Brain pericyte (primary cell): ENCODE data around the gene COL24A1.
"Not testable (repeated sequence)": the region's sequence is repeated elsewhere in the genome, so short reads cannot be mapped to it uniquely, and the experiment has no call there.

ENCODE experiments used
- DNase-seq: peaks from one replicate; pipeline ENCODE4 v3.0.0-alpha.2; 2012; ENCODE audit warnings: low read depth, low spot score

The COL24A1 gene

DNA sequence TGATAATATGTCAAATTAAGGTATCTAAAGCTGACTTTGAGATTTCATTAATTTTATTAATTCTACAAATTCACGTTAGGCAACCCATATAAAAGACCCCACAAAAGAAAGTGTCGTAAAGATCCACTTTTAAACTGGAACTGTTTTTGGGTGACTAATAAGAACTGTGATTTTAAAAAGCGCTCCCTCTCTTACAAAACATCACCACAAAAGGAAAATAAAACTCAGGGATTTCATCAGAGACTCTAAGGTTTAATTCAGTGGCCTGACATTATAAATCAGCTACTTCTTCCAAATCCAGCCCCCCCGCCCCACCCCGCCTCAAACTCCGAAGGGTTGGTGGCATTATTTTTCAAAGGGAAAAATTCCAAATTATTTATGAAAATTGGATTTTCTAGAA lies 2.7 kb downstream of the COL24A1 start:
- no peak for DNase-seq

GRCh38 chr1:86152887-86153286 lies 3.7 kb downstream of the COL24A1 start:
- no peak for DNase-seq

DNA sequence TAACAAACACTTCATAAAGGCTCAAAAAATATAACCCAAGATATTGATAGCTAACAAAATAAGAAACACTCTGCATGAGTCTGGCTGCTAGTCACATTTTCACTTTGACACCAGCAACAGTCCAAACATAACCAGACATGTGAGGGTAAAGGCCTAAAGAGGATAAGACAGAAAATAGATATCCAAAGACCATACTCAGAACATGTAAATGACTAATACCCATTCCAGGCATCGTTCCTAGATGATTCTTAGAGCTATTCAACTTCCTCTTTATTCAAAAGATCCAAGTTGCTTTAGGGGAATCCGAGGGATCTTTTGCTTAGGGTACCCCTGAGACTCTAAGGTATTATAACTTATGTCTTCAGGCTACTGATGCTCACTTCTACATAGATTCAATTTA lies 5.1 kb downstream of the COL24A1 start:
- no peak for DNase-seq

- no peak for DNase-seq
Measured at GRCh38 chr1:86150553-86151055, 6.0 kb downstream of the COL24A1 start.

DNA sequence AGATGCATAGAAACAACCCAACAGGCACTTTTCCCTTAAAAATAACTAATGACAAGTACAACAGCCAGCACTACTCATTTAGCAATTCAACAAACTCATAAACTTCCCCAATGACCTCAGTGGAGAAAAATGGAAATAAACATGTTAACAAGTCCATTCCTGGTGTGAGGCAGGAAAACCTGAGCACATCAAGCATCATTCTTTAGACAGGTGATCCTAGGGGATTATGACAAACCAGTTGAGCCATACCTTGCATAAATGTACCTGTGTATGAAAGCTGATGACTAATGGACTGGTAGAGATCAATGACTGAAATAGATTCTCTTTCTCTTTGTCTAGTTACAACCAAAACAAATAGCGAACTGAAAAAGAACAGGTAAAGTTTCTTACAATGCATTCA lies 7.0 kb downstream of the COL24A1 start:
- DNase-seq = no peak

DNA sequence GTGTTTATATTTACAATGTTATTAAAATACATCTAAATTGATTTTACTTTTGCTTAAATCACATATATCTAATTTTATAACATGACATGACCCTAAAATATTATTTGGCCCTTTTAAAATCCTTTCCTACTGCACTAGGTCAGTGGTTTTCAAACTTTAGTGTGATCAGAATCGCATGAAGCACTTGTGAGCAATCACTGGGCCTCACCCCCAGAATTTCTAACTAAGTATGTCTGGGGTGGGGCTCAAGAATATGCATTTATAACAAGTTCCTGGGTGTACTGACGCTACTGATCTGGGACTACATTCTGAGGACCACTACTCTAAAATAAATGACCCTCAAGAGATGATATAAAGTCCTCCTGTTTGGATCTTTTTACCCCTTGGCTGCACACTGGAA lies 8.8 kb downstream of the COL24A1 start:
- DNase-seq = no peak

DNA sequence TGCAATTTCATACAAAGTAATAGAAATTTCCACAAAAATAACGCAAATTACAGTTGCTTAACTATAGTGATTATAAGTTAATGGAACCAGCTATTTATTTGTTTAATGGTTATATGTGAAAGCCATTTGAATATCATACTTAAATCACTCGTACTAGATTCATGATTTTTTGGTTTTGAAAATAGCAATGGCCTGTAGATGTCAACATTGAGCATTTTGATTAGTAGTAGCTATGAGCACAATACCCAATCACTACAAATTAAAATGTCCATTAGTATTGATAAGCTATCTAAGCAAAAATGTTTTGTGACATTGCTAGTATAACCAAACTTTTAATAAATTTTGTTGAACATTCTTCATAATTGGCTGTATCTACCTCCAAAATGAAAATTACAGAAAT lies 10.0 kb downstream of the COL24A1 start:
- no peak for DNase-seq

- no peak for DNase-seq
Measured at GRCh38 chr1:86140281-86140880, 16.2 kb downstream of the COL24A1 start.

DNA sequence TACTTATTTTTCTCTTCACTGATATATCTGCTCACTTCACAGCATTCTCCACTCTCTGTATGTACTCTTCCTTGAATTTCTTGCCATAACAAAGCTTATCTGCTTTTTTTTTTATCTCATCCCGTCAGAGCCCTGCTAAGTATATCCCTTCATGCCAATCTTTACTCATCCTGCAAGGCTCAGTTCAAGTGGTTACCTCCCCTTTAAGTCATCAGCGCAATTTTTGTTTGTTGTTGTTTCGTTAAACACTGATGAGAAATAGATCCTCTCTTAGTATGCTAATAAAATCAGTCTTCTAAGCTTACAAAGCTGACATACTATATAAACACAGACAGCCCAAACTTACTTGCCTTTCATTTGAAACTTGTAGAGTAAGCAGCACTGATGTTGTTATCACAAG lies 17.8 kb downstream of the COL24A1 start:
- DNase-seq = no peak

- DNase-seq = no peak
Measured at GRCh38 chr1:86137436-86137835, 19.1 kb downstream of the COL24A1 start.

DNA sequence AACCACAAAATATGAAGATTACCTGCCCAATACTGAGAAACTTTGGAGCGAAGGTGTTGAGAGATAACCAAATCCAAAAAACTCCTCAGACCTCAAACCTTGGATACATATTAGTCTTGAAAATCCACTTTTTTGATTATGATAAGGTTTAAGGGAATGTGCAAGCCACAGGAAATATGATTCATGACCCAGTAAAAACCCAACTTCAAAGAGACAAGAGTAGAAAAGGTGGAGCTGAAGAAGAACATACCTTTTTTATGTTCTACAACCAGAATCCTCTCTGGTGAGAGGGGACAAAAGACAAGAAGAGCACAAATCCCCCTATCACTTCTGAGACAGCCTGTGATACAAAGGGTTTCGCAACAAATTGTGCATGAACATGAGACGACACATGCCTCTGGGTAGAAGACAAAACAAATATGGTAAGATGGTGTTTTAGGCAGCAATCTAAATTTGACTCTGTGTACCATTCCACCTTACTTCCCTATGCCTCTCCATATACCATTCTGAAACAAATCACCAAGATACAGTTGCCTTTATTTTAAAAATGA lies 37.3 kb downstream of the COL24A1 start:
- no peak for DNase-seq

DNA sequence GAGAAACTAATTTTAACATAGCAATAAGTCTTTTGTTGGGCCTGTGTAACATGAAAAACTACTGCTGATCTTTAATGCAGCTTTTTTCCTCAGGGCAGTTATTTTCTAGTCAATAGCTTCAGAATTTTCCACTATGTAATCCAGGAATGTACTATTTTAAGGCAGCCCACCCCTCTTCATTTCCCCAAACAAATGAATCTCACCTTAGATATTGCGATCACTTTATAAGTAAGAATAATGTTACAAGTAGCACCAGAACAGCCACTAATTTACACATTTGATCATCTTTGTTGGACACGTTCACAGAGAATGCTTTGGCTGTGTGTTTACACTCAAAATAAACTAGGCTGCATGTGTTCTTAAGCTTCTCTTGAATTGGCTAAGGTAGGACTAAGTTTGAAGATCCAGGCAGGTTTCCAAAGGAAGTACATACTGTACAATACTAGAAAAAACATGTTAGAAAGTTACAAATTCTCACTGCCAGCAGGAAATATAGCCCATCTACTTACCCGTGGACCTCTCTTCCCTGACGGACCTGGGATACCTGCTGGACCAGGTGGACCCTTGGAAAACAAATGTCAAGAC lies 41.7 kb downstream of the COL24A1 start:
- no peak for DNase-seq

DNA sequence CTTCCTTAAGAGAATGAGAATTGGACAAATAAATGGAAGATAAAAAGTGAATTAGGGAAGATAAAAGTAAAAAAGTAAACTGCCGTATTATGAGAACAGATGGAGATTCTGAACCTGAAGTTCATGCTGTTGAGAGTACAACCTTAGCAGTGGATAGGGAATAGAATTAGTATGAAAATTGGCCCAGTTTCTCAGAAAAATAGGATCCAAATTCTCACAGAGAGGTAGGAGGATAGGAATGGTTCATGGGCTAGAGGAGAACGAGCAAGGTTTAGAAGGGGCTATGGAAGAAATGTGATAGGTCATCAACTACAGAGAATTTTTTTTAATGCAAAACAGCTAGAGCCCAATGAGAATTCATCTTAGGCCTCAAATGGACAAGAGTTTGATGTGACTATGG lies 42.3 kb downstream of the COL24A1 start:
- no peak for DNase-seq

- DNase-seq = not testable (repeated sequence)
Measured at GRCh38 chr1:86111590-86111989, 45.0 kb downstream of the COL24A1 start.

DNA sequence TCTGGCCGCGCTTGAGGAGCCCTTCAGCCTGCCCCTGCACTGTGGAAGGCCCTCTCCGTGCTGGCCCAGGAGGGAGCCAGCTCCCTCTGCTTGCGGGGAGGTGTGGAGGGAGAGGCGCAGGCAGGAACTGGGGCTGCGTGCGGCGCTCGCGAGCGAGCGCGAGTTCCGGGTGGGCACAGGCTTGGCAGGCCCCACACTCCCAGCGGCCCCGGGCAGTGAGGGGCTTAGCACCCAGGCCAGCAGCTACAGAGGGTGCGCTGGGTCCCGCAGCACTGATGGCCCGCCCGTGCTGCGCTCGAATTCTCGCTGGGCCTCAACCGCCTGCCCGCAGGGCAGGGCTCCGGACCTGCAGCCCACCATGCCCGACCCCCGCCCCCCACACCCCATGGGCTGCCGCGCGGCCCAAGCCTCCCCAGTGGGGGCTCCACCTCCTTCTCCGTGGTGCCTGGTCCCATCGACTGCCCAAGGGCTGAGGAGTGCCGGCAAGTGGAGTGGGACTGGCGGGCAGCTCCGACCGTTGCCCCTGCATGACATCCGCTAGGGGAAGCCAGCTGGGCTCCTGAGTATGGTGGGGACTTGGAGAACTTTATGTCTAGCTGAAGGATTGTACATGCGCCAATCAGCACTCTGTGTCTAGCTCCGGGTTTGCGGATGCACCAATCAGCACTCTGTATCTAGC lies 46.0 kb downstream of the COL24A1 start:
- no peak for DNase-seq

GRCh38 chr1:86105533-86105866 lies 51.1 kb downstream of the COL24A1 start:
- no peak for DNase-seq

GRCh38 chr1:86104606-86105532 lies 51.7 kb downstream of the COL24A1 start:
- DNase-seq = no peak

GRCh38 chr1:86101616-86102015 lies 55.0 kb downstream of the COL24A1 start:
- DNase-seq = no peak

DNA sequence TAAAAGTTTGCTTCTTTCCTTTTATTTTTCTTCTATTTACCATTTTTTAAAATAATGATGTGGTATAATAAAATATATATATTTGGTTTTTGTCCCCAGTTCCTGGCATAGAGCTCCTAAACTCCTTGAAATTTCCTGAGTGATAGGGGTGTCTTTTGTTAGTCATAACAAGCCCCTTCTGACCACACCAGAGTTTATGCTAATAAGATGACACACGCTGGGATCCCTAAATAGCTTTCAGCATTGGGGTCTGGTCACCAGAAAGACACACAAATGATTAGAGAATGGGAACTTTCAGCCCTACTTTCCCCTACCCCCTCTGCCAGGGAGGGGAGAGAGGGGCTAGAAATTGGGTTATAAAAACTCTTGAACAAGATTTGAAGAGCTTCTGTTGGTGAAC lies 56.2 kb downstream of the COL24A1 start:
- no peak for DNase-seq

GRCh38 chr1:86089765-86090164 lies 66.8 kb downstream of the COL24A1 start:
- DNase-seq = no peak

GRCh38 chr1:86085741-86086409 lies 70.7 kb downstream of the COL24A1 start:
- DNase-seq = no peak
